GM21528 (cell line): Measurements from ENCODE around the gene GREB1L.
"Not testable (repeated sequence)": the region's sequence is repeated elsewhere in the genome, so short reads cannot be mapped to it uniquely, and the experiment has no call there.

ENCODE experiments used
- ATAC-seq: cut with Tn5 transposase; IDR thresholded peaks from one replicate; pipeline ENCODE4 v1.9.1; 2021; ENCODE audit warnings: mild to moderate bottlenecking, moderate library complexity; ENCODE audit not compliant: unreplicated experiment, low FRiP score

GREB1L gene

GRCh38 chr18:21303445-21303844, 61.4 kb downstream of the GREB1L start:
- no peak for ATAC-seq

DNA sequence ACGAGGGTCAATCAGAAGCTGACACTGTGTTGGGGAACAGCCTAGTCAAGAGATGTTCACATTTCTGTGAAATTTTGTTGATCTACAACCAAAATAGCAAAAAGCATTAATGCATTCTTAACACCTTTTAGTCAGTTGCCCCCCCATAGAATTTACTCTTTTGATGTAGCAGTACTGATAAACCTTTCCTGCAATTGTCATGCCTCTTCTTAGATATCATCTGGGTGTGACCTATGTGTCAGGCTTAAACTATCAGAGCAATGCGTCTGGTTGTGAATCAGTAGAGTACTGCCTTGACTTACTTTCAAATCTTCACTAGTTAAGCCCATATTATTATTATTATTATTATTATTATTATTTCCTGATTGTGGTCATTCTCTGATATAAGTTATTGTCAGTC, 61.9 kb downstream of the GREB1L start:
- ATAC-seq = no peak

DNA sequence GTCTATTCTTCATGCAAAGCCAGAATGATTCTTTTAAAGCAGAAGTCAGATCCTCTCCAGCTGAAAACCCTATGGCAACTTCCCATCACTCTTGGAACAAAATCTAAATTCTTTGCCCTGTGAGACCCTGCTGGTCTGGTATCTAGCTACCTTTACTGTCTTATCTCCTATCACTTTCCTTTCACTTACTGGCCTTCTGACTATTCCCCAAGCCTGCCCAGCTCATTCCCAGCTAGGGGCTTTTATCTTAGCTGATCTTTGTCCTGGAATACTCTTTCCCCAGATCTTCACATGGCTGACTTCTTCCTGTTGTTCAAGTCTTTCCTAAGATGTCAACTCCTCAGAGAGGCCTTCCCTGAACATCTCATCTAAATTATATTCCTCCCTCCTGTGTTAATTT, 63.6 kb downstream of the GREB1L start:
- ATAC-seq = no peak

DNA sequence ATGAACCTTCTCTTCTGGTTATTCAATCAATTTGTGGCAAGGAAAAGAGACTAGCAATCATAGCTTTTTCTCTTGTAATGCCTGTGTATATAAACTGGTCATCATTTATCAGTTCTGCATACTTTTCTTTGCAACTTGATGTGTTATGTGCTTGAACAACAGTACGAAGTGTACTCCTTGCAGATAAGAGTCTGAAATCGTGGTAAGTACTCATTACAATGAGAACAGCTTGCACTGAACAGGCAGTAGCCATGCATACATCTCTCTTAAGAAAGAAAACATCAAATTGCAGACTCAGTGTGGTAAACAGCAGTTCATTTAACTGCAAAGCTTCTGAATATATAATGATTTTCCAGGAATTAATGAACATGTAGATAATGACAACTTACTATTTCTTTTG, 64.3 kb downstream of the GREB1L start:
- no peak for ATAC-seq

- no peak for ATAC-seq
These were observed 65.5 kb downstream of the GREB1L start for GRCh38 chr18:21307578-21307977.

- no peak for ATAC-seq
These were observed 67.2 kb downstream of the GREB1L start for GRCh38 chr18:21309248-21309647.

DNA sequence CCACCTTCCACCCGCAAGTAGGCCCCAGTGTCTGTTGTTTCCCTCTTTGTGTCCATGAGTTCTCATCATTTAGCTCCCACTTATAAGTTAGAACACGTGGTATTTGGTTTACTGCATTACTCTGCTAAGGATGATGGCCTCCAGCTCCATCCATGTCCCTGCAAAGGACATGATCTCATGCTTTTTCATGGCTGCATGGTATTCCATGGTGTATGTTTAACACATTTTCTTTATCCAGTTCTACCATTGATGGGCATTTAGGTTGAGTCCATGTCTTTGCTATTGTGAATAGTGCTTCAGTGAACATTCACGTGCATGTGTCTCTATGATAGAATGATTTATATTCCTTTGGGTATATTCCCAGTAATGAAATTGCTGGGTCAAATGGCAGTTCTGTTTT, 69.9 kb downstream of the GREB1L start:
- ATAC-seq = not testable (repeated sequence)

GRCh38 chr18:21313576-21313975, 71.5 kb downstream of the GREB1L start:
- no peak for ATAC-seq

DNA sequence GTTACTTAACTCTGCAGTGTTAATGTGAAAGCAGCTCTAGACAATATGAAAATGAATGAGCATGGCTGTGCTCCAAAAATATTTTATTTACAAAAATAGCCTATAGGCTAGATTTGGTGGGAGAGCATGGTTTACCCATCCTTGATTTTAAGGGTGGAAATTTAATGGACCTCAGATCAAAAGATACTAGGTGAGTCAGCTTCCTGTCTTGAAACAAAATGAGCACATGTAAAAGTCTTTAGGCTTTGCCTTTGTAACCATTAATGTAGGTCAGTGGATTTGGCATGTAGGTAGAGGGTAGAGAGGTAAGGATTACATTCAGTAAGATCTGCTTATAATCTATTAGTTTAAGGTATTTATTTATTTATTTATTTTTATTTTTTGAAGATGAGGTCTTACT, 72.7 kb downstream of the GREB1L start:
- no peak for ATAC-seq

DNA sequence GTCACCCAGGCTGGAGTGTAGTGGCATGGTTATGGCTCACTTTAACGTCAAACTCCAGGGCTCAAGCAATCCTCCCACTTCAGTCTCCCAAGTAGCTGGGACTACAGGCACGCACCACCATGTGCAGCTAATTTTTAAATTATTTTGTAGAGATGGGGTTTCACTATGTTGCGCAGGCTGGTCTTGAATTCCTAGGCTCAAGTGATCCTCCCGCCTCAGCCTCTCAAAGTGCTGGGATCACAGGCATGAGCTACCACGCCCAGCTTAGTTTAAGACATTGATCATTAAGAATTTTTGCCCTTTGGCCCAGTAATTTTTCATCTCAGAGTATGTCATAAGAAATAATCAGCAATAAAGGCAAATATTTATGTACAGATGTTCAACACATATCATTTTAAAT, 73.1 kb downstream of the GREB1L start:
- not testable (repeated sequence) for ATAC-seq

DNA sequence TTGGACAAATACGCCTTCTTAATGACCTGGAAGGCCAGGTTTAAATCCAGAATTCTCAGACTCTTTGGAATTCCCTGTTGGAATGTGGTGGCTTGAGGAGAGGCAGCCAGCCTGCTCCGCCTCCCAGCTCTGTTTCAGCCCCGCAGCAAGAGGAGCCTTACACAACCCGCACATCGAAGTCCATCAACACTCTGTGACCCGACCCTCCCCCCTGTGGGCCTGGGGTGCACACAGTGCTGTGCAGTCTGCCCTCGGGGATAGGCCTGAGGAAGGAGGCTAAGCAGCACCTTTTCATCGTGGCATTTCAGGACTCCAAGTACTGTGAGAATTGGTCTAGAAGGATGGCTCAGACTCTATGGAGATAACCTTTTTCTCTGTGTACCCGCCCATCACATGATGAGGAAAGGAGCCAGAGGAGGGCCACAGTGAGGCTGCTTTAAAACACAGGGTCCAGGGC, 73.7 kb downstream of the GREB1L start:
- ATAC-seq = no peak

DNA sequence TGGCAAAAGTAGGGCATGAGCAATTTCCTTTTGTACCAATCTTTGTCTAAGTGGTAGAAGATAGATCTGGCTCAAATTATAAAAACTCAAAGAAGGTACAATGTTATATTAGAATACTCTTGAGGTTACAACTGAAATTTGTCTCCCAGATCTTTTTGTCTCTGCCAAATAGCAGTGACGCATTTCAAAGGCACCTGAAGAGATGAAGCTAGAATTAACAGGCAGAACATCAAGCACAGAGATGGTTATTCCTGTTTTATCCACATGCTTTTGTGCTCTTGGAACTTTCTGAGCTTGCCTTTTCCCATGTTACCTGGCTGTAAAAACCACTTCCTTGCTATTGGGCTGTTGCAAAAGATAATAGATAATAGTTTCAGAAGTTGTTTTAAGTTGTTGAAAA, 74.3 kb downstream of the GREB1L start:
- no peak for ATAC-seq

GRCh38 chr18:21321711-21322110, 79.7 kb downstream of the GREB1L start:
- ATAC-seq = no peak

- no peak for ATAC-seq
These were observed 85.1 kb downstream of the GREB1L start for GRCh38 chr18:21327101-21327500.

GRCh38 chr18:21330122-21330701, 88.2 kb downstream of the GREB1L start:
- ATAC-seq = no peak

- no peak for ATAC-seq
These were observed 89.0 kb downstream of the GREB1L start for GRCh38 chr18:21331065-21331464.

GRCh38 chr18:21335927-21336488, 94.0 kb downstream of the GREB1L start:
- no peak for ATAC-seq

- no peak for ATAC-seq
These were observed 94.8 kb downstream of the GREB1L start for GRCh38 chr18:21336846-21337245.

GRCh38 chr18:21341141-21341540, 99.1 kb downstream of the GREB1L start:
- no peak for ATAC-seq

GRCh38 chr18:21342372-21342771, 100.3 kb downstream of the GREB1L start:
- ATAC-seq = no peak

GRCh38 chr18:21344860-21345259, 102.8 kb downstream of the GREB1L start:
- no peak for ATAC-seq

DNA sequence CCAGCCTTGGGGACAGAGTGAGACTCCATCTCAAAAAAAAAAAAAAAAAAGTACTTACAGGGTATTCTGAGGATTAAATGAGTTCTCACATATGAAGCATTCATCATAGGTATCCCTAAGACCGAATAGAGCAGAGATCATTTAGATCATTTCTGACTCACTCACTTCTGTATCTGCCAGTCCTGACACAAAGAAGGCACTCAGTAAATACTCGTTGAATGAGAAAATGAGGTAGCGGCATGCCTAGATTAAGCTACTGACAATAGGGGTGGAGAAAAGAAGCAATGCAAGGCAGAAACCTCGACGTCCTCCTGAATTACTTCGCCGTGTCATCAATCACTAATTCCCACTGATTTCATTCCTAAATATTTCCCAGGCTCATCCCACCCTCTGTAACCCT, 103.8 kb downstream of the GREB1L start:
- no peak for ATAC-seq

GRCh38 chr18:21359746-21360145, 117.7 kb downstream of the GREB1L start:
- ATAC-seq = no peak
